WI38 (cell line): Measurements from ENCODE around the gene LRRC59.
A peak's percentile ranks its signal among the peaks of the same experiment; 100 is the strongest.

ENCODE experiments used
- H3K4me3 ChIP-seq: 2 replicates; pipeline ENCODE4 v1.5.1; 2011; ENCODE audit warnings: low read depth, mild to moderate bottlenecking, control low read depth, low read length
- CTCF ChIP-seq: IDR thresholded peaks from 2 replicates; pipeline ENCODE4 v1.5.1; 2012; ENCODE audit warnings: low read depth, mild to moderate bottlenecking, control low read depth, low read length

LRRC59 gene

GRCh38 chr17:50379351-50380132, 17.8 kb downstream of the LRRC59 start:
- H3K4me3 ChIP-seq, result no peak overlapping the region
- no peak for TF ChIP-seq CTCF

DNA sequence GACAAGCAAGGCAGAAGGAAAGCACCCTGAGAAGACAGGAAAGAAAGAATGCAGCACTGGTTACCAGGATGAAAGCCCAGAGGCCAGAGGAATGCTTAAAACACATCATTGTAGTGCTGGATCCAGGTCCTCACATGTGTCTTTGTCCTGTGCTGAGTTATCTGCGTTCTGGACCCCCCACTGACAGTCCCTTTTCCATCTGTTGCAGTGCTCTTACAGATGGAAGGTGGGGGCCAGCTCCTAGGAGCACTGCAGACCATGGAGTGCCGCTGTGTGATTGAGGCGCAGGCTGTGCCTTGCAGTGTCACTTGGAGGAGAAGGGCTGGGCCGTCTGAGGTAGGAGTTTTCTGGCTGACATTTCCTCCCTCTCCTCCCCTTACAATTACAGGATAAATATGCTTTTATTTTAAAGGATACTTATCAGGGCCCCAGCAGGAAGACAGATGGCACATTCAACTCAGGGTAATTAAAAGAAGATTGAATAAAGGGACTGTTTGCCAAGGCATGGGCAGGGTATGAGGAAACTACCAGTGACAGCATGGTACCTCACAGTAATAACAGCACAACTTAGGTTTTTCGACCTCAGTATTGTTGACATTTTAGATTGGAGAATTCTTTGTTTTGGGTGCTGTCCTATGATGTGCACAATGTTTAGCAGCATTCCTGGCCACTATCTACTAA, 21.3 kb downstream of the LRRC59 start:
- TF ChIP-seq CTCF, result no peak

GRCh38 chr17:50373705-50374104, 23.6 kb downstream of the LRRC59 start:
- peak overlapping the region; percentile 97 for H3K4me3 ChIP-seq
- no peak for TF ChIP-seq CTCF

More for the DNA sequence above, 21.3 kb downstream of the LRRC59 start:
- no peak overlapping the region for H3K4me3 ChIP-seq

- H3K4me3 ChIP-seq, result peak within 1 kb of the TSS; percentile 97
- TF ChIP-seq CTCF, result no peak
Measured at GRCh38 chr17:50372758-50373556, 24.4 kb downstream of the LRRC59 start, which contains the start of the genes EME1 and MRPL27. EME1 (plus strand) TSS chr17:50373229; CDS start chr17:50375209, 1,980 bp downstream. MRPL27 (minus strand) TSS chr17:50373184; CDS start chr17:50373170, 14 bp downstream.

GRCh38 chr17:50372222-50372757, 25.0 kb downstream of the LRRC59 start:
- peak overlapping the region; percentile 97 for H3K4me3 ChIP-seq
- TF ChIP-seq CTCF, result no peak

DNA sequence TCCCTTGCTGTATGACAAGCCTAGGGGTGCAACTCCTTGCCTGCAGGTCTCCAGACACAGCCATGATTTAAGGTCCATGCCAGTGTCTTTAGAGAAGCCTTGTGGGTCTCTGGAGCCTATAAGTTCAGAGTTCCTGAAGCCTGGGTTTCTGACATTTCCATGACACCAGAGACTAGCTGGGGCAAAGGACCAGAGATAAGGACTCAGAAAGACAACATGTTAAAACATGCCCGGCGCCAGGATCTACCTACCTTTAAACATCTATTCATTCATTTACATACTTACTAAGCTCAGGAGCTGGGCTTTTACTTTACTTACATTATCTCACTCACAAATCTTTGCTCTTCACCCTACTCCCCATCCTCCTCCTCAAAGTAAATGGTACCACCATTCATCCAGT, 25.8 kb downstream of the LRRC59 start:
- TF ChIP-seq CTCF, result no peak
- no peak overlapping the region for H3K4me3 ChIP-seq
